SK-MEL-5 (cell line): Measurements from ENCODE around the gene FMNL3. TPM values are rescaled to one million over a fixed set of nuclear protein-coding genes. Genes with fewer than 3 reads are reported as not detected.
"Not testable (repeated sequence)": the region's sequence is repeated elsewhere in the genome, so short reads cannot be mapped to it uniquely, and the experiment has no call there.

Experiments used
- DNase-seq: peaks from one replicate; pipeline ENCODE4 v3.0.0-alpha.2; 2016; ENCODE audit warnings: low read depth, low spot score
- in situ Hi-C: cut with HindIII; loops from 2 replicates; pipeline ENCODE4 v1.10.0; 2016; ENCODE audit warnings: low sequenced_read_pairs, high pct_unique_total_duplicates, low pct_unique_long_range_greater_than_20kb
- polyA plus RNA-seq, 2 experiments: library from polyadenylated mRNA; depleted of rRNA; stranded (reverse); fragments of >200 nt; gene quantifications; 2 replicates each; pipeline ENCODE4 v1.2.3, GENCODE V29; 2015
- total RNA-seq: library from RNA; depleted of rRNA; stranded (reverse); fragments of >200 nt; shearing (Covaris generic); gene quantifications from 2 replicates; pipeline ENCODE4 v1.2.3, GENCODE V29; 2014; rRNA removed

FMNL3 gene
- 14.5 and 17.4 TPM in 2 replicates for total RNA-seq
- 11.2 and 15.1 TPM in 2 replicates for polyA plus RNA-seq (2015; cell fraction: cytosol; rRNA removed)
- polyA plus RNA-seq (2015; cell fraction: nucleus; rRNA removed) = 25.1 and 35.2 TPM in 2 replicates

GRCh38 chr12:49707128-49707811 is at the start of gene FMNL3:
Gene FMNL3, minus strand, starts transcription at chr12:49707405. Its CDS starts 225 bp downstream, at chr12:49707180.
- DNase-seq = peak; percentile 93
- in situ Hi-C loops = no loop called here

GRCh38 chr12:49750996-49751393 is 43.8 kb upstream of the FMNL3 start:
- in situ Hi-C loops = no loop called here
- no peak for DNase-seq

GRCh38 chr12:49750027-49750995 is 43.1 kb upstream of the FMNL3 start:
- in situ Hi-C loops = no loop called here
- peak; percentile 44 for DNase-seq

- in situ Hi-C loops = no loop called here
- DNase-seq = no peak
These were observed 41.6 kb upstream of the FMNL3 start for GRCh38 chr12:49748800-49749199.

GRCh38 chr12:49748306-49748705 is 41.1 kb upstream of the FMNL3 start:
- in situ Hi-C loops = no loop called here

GRCh38 chr12:49744363-49744885 is 37.2 kb upstream of the FMNL3 start:
- DNase-seq = no peak
- in situ Hi-C loops = no loop called here

More at GRCh38 chr12:49748306-49748705, 41.1 kb upstream of the FMNL3 start:
- DNase-seq = no peak

- in situ Hi-C loops = no loop called here
- peak; percentile 80 for DNase-seq
These were observed 34.8 kb upstream of the FMNL3 start for GRCh38 chr12:49741882-49742620.

GRCh38 chr12:49740930-49741881 is 34.0 kb upstream of the FMNL3 start, which contains the start of gene TMBIM6:
Gene TMBIM6, plus strand, starts transcription at chr12:49741557. Its CDS starts 10,937 bp downstream, at chr12:49752494.
- DNase-seq = peak; percentile 100
- in situ Hi-C loops = no loop called here

GRCh38 chr12:49740277-49740676 is 33.1 kb upstream of the FMNL3 start:
- in situ Hi-C loops, DNase-seq: not testable (repeated sequence)

GRCh38 chr12:49738721-49739120 is 31.5 kb upstream of the FMNL3 start:
- peak; percentile 26 for DNase-seq

GRCh38 chr12:49734900-49735299 is 27.7 kb upstream of the FMNL3 start:
- in situ Hi-C loops, DNase-seq: not testable (repeated sequence)

More at GRCh38 chr12:49738721-49739120, 31.5 kb upstream of the FMNL3 start:
- in situ Hi-C loops = not testable (repeated sequence)

GRCh38 chr12:49733219-49734017 is 26.2 kb upstream of the FMNL3 start:
- no peak for DNase-seq
- in situ Hi-C loops = no loop called here

- no peak for DNase-seq
- in situ Hi-C loops = no loop called here
These were observed 23.4 kb upstream of the FMNL3 start for GRCh38 chr12:49730568-49731101.

- in situ Hi-C loops = no loop called here
- DNase-seq = no peak
These were observed 22.8 kb upstream of the FMNL3 start for GRCh38 chr12:49730050-49730449.

GRCh38 chr12:49728446-49728845 is 21.2 kb upstream of the FMNL3 start:
- no peak for DNase-seq
- in situ Hi-C loops = no loop called here
